ENCODE results near the gene STEAP1B. TPM values are rescaled to one million over a fixed set of nuclear protein-coding genes. Genes with fewer than 3 reads are reported as not detected.
A peak's percentile ranks its signal among the peaks of the same experiment; 100 is the strongest.

The STEAP1B gene
- total and polyA plus RNA-seq, 2 experiments from 2014 or later, result 27.7 to 31.6 TPM

DNA sequence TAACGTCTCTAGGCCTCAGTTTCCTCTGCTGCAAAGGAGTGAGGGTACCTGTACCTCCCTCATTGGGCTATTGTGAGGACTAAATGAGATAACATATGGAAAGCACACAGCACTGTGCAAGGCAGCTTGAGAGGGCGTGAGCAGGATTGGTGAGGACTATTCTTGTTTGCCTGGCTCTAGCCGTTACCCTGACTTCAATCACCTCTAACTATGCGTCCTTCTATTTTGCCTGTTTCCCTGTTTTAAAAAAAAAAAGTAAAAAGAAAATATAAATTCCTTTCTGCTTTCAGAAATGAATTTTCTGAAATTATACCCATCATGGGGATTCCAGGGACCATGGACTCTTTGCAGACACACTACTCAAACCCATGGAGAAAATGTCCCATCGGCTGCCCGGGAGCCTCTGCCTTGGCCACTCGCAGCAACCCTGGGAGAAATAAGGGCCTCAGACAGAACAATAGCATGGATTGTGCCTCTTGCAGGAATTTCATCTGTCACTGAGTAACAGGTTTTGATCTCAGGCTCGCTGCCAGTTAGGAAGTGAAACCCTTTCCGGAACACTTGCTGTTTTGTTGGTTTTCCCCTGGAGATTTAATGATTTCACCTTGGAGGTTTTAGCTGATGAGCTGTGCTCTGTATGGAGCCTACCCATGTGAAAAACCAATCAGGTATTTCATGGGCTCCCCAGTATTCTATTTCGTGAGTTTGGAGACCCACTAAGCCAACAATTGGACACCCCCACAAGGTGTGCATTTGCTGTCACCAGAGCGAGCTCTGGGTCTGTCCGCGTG is 55.6 kb downstream of the STEAP1B start:
- DNase-seq, result no peak
- no peaks in the 10 kb centered on the region for H3K79me2 ChIP-seq (ENCODE audit: insufficient read depth)
- in situ Hi-C loops (cut with MboI), result no loop called here
- H3K4me1 ChIP-seq (ENCODE audit: insufficient read depth), result no peaks in the 10 kb centered on the region
- H3K27ac ChIP-seq, result no peak overlapping the region
- H3K4me2 ChIP-seq (ENCODE audit: unreplicated experiment), result no peak overlapping the region
- H3K9me3 ChIP-seq (ENCODE audit: low read depth), result peaks cover under 1% of the 10 kb centered on the region
- no peaks in the 10 kb centered on the region for H3K9me2 ChIP-seq (ENCODE audit: insufficient read depth)
- TF ChIP-seq EZH2phosphoT487 (IDR thresholded peaks at IDR 0.05; ENCODE audit: insufficient read depth, low read depth) (no peak), EZH2 (IDR thresholded peaks at IDR 0.05; ENCODE audit: insufficient read depth, poor library complexity, severe bottlenecking) (no peak)
- no peak overlapping the region for H3K4me3 ChIP-seq
- H3F3A ChIP-seq (ENCODE audit: insufficient read depth), result no peaks in the 10 kb centered on the region
- no peak overlapping the region for H2AFZ ChIP-seq
- H4K20me1 ChIP-seq (ENCODE audit: insufficient read depth), result no peaks in the 10 kb centered on the region
- H3K36me3 ChIP-seq (ENCODE audit: low read depth), result no peaks in the 10 kb centered on the region
- H3K9ac ChIP-seq, result no peak overlapping the region
- 88 to 89% methylated on average over 13 of the region's 13 CpGs for WGBS, 2 experiments (ENCODE audit: low coverage in 1 of 2, low lambda C conversion rate in 2 of 2, missing lambda C conversion rate in 2 of 2)
- no peaks in the 10 kb centered on the region for H3K27me3 ChIP-seq (replicated peaks; ENCODE audit: insufficient read depth)

DNA sequence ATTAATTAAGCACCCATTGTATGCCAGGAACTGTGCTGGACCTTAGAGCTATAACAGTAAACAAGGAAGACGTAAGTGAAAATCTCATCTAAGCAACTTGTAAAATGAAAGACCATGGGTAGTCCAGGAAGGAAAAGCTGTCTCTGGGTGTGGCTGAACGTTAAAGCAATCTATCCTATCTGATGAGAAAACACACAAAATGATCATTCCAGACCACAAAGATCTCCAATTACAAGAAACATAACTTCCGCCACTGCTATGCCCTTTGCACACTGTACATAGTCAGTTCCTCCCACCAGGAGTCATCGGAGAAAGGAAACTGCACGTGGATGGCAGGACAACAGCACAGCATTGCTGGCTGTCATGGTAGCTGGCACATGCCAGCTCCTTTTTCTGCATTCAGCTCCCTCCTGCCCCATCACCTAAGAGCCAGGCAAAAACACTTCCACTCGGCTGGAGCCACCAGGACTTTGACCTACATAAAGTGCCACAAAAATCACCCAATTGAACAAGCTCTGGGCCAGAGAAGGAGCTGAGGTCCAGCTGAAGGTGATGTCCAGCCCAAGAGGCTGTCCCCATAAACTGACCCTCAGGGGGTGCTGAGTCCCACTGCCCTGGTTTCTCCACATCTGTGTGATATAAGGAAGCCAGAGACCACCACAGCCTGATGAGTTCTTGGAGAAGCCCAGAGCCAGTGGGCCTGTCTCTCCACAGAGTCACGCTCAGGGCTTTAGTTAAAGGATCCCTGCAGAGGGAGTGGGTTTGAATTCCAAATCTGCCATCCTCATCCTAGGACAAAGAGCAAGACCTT is 56.4 kb downstream of the STEAP1B start:
- Histone ChIP-seq H3K27me3 (replicated peaks; ENCODE audit: insufficient read depth) (no peaks in the 10 kb centered on the region), H3K36me3 (ENCODE audit: low read depth) (no peaks in the 10 kb centered on the region), H3K27ac (no peak overlapping the region), H3K4me3 (no peak overlapping the region), H4K20me1 (ENCODE audit: insufficient read depth) (no peaks in the 10 kb centered on the region), H3K4me2 (ENCODE audit: unreplicated experiment) (no peak overlapping the region), H3K9me2 (ENCODE audit: insufficient read depth) (no peaks in the 10 kb centered on the region), H3K4me1 (ENCODE audit: insufficient read depth) (no peaks in the 10 kb centered on the region), H2AFZ (no peak overlapping the region), H3F3A (ENCODE audit: insufficient read depth) (no peaks in the 10 kb centered on the region), H3K79me2 (ENCODE audit: insufficient read depth) (no peaks in the 10 kb centered on the region), H3K9me3 (ENCODE audit: low read depth) (peaks cover 4% of the 10 kb centered on the region), H3K9ac (no peak overlapping the region)
- TF ChIP-seq EZH2phosphoT487 (IDR thresholded peaks at IDR 0.05; ENCODE audit: insufficient read depth, low read depth), result no peak
- no peak for TF ChIP-seq EZH2 (IDR thresholded peaks at IDR 0.05; ENCODE audit: insufficient read depth, poor library complexity, severe bottlenecking)
- in situ Hi-C loops (cut with MboI), result no loop called here
- peak; percentile 17 for DNase-seq
- 62 to 65% methylated on average over 7 of the region's 7 CpGs for WGBS, 2 experiments (ENCODE audit: low coverage in 1 of 2, low lambda C conversion rate in 2 of 2, missing lambda C conversion rate in 2 of 2)

DNA sequence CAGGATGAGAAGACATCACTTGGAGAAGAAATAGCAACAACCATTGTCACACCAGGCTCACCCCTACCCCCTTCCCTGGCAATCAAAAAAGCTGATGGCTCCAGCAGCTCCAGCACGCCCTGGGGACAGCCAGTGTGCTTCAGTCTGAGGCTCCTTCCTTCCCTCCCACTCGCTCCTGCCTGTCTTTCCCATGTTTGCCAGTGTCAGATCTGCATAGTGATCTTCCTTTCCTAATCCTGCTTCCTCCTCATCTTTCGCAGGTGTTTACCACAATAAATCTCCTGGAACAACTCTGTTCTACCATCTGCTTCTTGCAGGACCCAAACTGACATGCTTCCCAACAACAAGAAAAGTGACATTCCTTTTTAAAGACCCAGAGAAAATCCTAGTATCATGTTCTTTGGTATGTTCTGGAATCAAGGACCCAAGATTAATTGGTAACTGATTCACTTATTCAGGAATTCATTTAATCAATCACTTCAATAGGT is 57.1 kb downstream of the STEAP1B start:
- Histone ChIP-seq H3K79me2 (ENCODE audit: insufficient read depth) (no peaks in the 10 kb centered on the region), H3K4me3 (no peak overlapping the region), H3K4me1 (ENCODE audit: insufficient read depth) (no peaks in the 10 kb centered on the region), H3F3A (ENCODE audit: insufficient read depth) (no peaks in the 10 kb centered on the region), H3K9me3 (ENCODE audit: low read depth) (peaks cover 4% of the 10 kb centered on the region), H2AFZ (no peak overlapping the region), H3K27ac (no peak overlapping the region), H3K36me3 (ENCODE audit: low read depth) (no peaks in the 10 kb centered on the region), H3K27me3 (replicated peaks; ENCODE audit: insufficient read depth) (no peaks in the 10 kb centered on the region), H3K9ac (no peak overlapping the region), H3K9me2 (ENCODE audit: insufficient read depth) (no peaks in the 10 kb centered on the region), H4K20me1 (ENCODE audit: insufficient read depth) (no peaks in the 10 kb centered on the region), H3K4me2 (ENCODE audit: unreplicated experiment) (no peak overlapping the region)
- in situ Hi-C loops (cut with MboI), result no loop called here
- no peak for DNase-seq
- WGBS, 2 experiments (ENCODE audit: low coverage in 1 of 2, low lambda C conversion rate in 2 of 2, missing lambda C conversion rate in 2 of 2), result 88 to 90% methylated on average over 3 of the region's 3 CpGs
- TF ChIP-seq EZH2phosphoT487 (IDR thresholded peaks at IDR 0.05; ENCODE audit: insufficient read depth, low read depth) (no peak), EZH2 (IDR thresholded peaks at IDR 0.05; ENCODE audit: insufficient read depth, poor library complexity, severe bottlenecking) (no peak)

DNA sequence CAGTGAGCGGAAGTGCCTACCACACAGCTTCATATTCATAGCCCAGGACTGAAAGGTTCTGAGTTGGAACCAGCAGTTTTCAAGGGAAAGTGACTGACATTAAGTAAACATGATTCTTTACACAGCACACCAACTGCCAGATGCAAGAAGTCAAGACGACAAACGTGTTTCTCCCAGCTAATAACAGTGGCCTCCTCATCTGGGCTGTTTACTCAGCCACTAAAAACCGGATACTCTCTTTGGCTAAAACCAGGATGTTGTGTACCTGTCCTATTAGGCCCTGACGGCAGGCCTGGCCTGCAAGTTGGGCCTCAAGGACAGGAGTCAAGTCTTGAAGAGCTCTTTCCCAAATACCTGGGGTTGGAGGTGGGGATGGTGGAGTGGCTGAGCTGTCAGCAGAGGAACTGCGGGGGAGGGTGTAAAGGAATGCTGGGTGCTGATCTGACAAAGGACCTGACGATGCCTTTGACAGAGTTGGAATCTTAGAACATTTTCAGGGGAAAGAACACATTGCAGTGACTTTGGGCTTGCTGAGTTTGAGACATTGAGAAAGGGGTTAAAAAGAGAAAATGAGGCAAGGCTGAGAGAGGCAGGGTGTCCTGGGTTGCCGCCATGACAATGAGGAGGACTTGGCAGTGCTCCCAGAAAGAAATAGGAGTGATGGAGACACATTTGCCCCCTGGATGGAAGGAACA is 57.7 kb downstream of the STEAP1B start:
- no peaks in the 10 kb centered on the region for H3F3A ChIP-seq (ENCODE audit: insufficient read depth)
- no peak overlapping the region for H2AFZ ChIP-seq
- H3K9ac ChIP-seq, result no peak overlapping the region
- no peak overlapping the region for H3K4me3 ChIP-seq
- no peaks in the 10 kb centered on the region for H3K27me3 ChIP-seq (replicated peaks; ENCODE audit: insufficient read depth)
- peaks cover 4% of the 10 kb centered on the region for H3K9me3 ChIP-seq (ENCODE audit: low read depth)
- H3K36me3 ChIP-seq (ENCODE audit: low read depth), result no peaks in the 10 kb centered on the region
- TF ChIP-seq EZH2 (IDR thresholded peaks at IDR 0.05; ENCODE audit: insufficient read depth, poor library complexity, severe bottlenecking), result no peak
- no peak for TF ChIP-seq EZH2phosphoT487 (IDR thresholded peaks at IDR 0.05; ENCODE audit: insufficient read depth, low read depth)
- no peak overlapping the region for H3K4me2 ChIP-seq (ENCODE audit: unreplicated experiment)
- 45% methylated on average over 8 of the region's 8 CpGs for WGBS, 2 experiments (ENCODE audit: low coverage in 1 of 2, low lambda C conversion rate in 2 of 2, missing lambda C conversion rate in 2 of 2)
- H4K20me1 ChIP-seq (ENCODE audit: insufficient read depth), result no peaks in the 10 kb centered on the region
- in situ Hi-C loops (cut with MboI), result no loop called here
- H3K4me1 ChIP-seq (ENCODE audit: insufficient read depth), result no peaks in the 10 kb centered on the region
- no peak for DNase-seq
- H3K9me2 ChIP-seq (ENCODE audit: insufficient read depth), result no peaks in the 10 kb centered on the region
- H3K27ac ChIP-seq, result no peak overlapping the region
- no peaks in the 10 kb centered on the region for H3K79me2 ChIP-seq (ENCODE audit: insufficient read depth)

All from GM23248 (cell line).